Ishikawa (cell line): ENCODE results near the gene FRAS1.

ENCODE experiments used
- NFIC ChIP-seq: IDR thresholded peaks from 2 replicates; pipeline ENCODE4 v1.6.1; 2012
- RAD21 ChIP-seq: IDR thresholded peaks from 2 replicates; pipeline ENCODE4 v1.6.1; 2012; ENCODE audit warnings: low read depth
- TF ChIP-seq, protein P1 (sequence below): IDR thresholded peaks from 2 replicates; pipeline ENCODE4 v1.6.1; 2012; ENCODE audit warnings: low read depth, mild to moderate bottlenecking

DNA sequence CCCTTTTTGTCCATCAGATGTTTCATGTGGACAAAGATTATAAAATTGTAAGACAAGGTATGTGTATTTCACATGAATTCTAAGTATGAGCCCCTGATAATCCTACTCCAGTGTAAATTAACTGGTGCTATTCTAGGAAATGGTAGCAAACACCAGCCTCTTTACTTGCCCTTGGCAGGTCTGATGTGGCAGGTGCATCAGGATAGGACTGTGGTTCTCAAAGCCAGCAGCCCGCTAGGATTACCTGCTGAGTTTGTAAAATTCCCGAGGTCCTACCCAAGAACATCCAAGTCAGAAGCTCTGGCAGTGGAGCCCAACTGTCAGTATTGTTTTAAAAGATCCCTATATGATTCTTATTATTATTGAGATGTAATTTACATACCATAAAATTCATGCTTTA is 320.4 kb downstream of the FRAS1 start:
- TF ChIP-seq, protein P1, sequence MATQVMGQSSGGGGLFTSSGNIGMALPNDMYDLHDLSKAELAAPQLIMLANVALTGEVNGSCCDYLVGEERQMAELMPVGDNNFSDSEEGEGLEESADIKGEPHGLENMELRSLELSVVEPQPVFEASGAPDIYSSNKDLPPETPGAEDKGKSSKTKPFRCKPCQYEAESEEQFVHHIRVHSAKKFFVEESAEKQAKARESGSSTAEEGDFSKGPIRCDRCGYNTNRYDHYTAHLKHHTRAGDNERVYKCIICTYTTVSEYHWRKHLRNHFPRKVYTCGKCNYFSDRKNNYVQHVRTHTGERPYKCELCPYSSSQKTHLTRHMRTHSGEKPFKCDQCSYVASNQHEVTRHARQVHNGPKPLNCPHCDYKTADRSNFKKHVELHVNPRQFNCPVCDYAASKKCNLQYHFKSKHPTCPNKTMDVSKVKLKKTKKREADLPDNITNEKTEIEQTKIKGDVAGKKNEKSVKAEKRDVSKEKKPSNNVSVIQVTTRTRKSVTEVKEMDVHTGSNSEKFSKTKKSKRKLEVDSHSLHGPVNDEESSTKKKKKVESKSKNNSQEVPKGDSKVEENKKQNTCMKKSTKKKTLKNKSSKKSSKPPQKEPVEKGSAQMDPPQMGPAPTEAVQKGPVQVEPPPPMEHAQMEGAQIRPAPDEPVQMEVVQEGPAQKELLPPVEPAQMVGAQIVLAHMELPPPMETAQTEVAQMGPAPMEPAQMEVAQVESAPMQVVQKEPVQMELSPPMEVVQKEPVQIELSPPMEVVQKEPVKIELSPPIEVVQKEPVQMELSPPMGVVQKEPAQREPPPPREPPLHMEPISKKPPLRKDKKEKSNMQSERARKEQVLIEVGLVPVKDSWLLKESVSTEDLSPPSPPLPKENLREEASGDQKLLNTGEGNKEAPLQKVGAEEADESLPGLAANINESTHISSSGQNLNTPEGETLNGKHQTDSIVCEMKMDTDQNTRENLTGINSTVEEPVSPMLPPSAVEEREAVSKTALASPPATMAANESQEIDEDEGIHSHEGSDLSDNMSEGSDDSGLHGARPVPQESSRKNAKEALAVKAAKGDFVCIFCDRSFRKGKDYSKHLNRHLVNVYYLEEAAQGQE, result no peak
- TF ChIP-seq RAD21, result no peak
- no peak for TF ChIP-seq NFIC
